ES-I3 (cell line): ENCODE measurements around the gene MTMR3.
A peak's percentile ranks its signal among the peaks of the same experiment; 100 is the strongest.

Source experiments
- H3K36me3 ChIP-seq: 2 replicates; pipeline ENCODE4 v1.6.1; 2013; ENCODE audit warnings: mild to moderate bottlenecking, low read length, control low read depth, moderate library complexity; ENCODE audit not compliant: insufficient read depth
- H3K4me1 ChIP-seq: 2 replicates; pipeline ENCODE4 v1.6.1; 2013; ENCODE audit warnings: mild to moderate bottlenecking, control low read depth, low read length; ENCODE audit not compliant: insufficient read depth
- H3K9ac ChIP-seq: 2 replicates; pipeline ENCODE4 v1.6.1; 2013; ENCODE audit warnings: low read depth, mild to moderate bottlenecking, low read length, moderate library complexity
- H3K9me3 ChIP-seq: 2 replicates; pipeline ENCODE4 v1.6.1; 2013; ENCODE audit warnings: mild to moderate bottlenecking, low read length, moderate library complexity; ENCODE audit not compliant: control insufficient read depth, insufficient read depth

The MTMR3 gene

DNA sequence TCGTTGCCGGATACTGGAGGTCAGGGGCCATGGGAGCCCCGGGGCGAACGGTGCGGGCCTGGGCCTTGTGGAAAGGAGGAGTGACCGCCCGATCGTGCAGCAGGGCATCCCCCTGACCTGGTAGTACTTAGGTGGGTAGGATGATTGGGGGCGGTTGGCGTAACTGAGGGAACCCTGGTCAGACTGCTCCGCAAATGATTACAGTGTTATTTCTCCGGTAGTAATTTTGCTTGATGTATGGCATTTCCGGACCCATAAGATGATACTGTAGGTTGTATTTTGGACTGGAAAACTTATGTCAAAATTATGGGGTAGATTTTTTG, 762 bp downstream of the MTMR3 start:
- Histone ChIP-seq H3K4me1 (peaks cover 8% of the 10 kb centered on the region), H3K9me3 (peaks cover 3% of the 10 kb centered on the region; the same call in 1 of the 2 replicates), H3K9ac (peak overlapping the region; percentile 85), H3K36me3 (no peaks in the 10 kb centered on the region)

DNA sequence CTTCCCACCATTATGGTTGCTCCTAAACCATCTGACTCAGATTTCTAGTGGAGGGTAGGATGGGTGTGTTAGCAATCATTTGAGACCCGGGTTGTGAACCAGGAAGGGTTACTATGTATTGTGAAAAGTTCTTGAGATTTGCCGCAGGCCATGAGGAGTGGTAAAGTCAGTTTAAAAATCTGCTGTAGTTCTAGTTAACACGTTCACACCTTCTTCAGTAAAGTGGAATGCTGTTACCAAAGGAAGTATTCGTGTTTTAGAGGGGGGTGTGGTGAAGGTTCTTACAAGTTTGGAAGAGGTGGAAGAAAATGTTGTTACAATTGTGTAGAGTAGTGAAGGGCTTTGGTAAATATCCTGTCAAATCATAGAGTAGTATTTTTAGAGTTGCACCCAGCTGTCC, 2.6 kb downstream of the MTMR3 start:
- no peaks in the 10 kb centered on the region for H3K9me3 ChIP-seq
- H3K4me1 ChIP-seq, result peaks cover 8% of the 10 kb centered on the region
- no peaks in the 10 kb centered on the region for H3K36me3 ChIP-seq
- H3K9ac ChIP-seq, result no peak overlapping the region

DNA sequence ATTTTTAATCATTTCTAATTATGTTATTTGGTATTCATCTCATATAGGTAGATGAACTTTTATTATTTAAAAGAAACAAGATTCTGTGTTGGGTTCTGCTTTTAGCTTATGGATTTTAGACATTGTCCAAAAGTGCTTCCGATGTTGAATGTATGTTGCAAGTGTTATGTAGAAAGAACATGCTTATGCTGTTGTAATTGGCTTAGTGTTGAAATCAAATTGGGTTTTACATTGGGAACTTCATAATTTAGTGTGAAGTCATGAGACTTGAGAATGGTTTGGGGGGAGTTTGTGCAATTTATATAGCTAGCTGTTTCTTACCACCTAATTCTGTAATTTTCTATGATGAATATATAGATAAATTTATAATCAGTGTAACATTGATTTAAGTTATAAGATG, 3.6 kb downstream of the MTMR3 start:
- Histone ChIP-seq H3K9me3 (no peaks in the 10 kb centered on the region), H3K9ac (no peak overlapping the region), H3K4me1 (peaks cover 8% of the 10 kb centered on the region), H3K36me3 (no peaks in the 10 kb centered on the region)

DNA sequence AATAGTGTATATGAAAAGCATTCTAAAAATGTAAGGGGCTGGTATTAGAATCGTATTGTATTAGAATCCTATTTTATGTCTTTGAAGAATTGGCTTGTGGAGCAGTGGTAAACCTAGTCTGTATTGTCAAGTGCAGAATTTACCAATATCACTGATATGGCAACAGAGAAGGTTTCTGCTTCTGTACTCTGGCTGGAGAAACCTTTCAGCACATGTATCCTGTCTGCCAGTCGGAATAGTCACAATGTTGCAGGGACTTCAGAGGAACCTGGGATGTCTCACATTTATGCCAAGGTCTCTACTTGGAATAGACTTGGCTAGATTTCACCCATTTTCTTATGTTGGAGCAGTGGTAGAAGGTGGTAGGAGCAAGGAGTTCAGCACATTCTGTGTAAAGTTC, 4.4 kb downstream of the MTMR3 start:
- peaks cover 8% of the 10 kb centered on the region for H3K4me1 ChIP-seq
- H3K9me3 ChIP-seq, result no peaks in the 10 kb centered on the region
- no peak overlapping the region for H3K9ac ChIP-seq
- H3K36me3 ChIP-seq, result no peaks in the 10 kb centered on the region

DNA sequence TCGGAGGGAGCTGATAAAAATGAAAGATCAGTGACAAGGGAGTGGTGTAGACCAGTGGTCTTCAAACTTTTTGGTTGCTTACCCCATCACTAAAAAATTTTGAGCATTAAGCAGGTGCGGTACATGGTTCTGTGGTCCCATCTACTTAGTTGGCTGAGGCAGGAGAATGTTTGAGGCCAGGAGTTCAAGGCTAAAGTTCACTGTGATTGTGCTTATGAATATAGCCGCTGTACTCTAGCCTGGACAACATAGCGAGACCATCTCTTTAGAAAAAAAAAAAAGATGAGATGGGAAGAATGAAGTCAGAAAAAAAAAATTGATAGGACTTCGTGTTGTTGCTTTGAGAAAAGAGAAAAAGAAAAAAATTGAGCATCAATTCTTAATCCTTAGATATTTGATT, 7.8 kb downstream of the MTMR3 start:
- Histone ChIP-seq H3K9me3 (no peaks in the 10 kb centered on the region), H3K36me3 (no peaks in the 10 kb centered on the region), H3K4me1 (no peaks in the 10 kb centered on the region), H3K9ac (no peak overlapping the region)

DNA sequence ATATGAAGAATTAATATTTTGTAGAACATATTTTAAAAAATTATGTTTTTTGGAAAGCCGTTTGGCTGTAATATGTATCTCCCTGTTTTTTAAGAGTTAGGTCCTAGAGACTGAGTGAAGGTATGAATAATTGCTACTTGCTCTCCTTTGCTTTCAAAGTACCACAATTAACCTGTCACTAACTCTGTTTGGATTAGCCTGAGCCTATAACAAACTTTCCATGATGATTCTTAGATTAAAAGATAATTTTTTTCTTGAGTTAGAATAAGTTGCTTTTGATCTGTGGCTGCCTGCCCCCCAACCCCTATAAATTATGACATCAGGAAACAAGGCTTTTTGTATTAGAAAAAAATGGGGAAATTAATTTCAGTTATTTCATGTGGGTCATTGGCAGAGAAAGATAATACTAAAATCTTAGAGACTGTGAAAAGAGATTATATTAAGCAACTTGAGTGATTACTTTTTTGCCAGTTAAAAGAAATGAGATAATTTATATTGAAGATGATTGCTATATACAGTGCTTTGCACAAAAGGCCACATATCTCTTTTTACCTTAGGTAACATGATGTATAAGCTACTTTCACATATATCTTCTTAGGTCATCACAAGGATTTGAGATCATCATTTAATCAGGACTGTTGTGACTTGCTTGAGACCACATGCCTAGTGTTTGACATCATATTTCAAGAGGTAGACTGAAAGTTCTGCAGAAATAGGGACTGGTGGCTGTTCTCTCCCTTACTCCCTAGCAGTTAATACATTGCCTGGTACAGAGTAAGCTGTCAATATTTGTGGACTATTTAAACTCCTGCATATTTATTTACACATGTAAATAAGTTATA, 9.6 kb downstream of the MTMR3 start:
- Histone ChIP-seq H3K36me3 (no peaks in the 10 kb centered on the region), H3K9me3 (no peaks in the 10 kb centered on the region), H3K4me1 (no peaks in the 10 kb centered on the region), H3K9ac (no peak overlapping the region)

DNA sequence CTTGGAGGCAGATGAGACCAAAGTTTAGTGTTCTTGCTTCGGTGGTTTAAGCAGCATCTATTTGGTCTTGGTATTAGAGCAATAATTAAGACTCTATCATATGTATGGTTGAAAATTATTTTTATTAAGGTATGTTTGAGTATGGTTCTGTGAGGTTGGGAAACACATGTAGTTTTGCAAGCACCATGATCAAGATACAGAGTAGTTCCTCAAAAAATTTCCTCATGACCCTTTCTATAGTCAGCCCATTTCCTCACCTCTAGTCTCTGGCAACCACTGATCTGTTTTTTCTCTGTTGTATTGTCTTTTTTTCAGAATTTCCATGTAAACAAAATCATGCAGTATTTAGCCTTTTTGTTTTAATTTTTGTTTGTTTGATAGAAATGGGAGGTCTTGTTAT, 18.4 kb downstream of the MTMR3 start:
- no peak overlapping the region for H3K9ac ChIP-seq
- no peaks in the 10 kb centered on the region for H3K36me3 ChIP-seq
- no peaks in the 10 kb centered on the region for H3K9me3 ChIP-seq
- H3K4me1 ChIP-seq, result no peaks in the 10 kb centered on the region

DNA sequence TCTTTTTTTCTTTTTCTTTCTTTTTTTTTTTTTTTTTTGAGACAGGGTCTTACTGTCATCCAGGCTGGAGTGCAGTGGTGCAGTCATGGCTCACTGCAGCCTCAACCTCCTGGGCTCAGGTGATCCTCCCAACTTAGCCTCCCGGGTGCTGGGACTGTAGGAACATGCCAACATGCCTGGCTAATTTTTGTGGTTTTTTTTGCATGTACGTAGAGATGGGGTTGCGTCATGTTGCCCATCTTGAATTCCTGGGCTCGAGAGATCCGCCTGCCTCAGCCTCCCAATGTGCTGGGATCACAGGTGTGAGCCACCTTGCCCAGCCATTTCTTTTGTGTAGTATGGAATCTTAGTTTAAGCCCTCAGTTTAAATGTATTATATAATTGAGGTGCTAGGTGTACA, 20.4 kb downstream of the MTMR3 start:
- Histone ChIP-seq H3K9ac (no peak overlapping the region), H3K4me1 (peaks cover 9% of the 10 kb centered on the region; the same call in 1 of the 2 replicates), H3K36me3 (no peaks in the 10 kb centered on the region), H3K9me3 (no peaks in the 10 kb centered on the region)

DNA sequence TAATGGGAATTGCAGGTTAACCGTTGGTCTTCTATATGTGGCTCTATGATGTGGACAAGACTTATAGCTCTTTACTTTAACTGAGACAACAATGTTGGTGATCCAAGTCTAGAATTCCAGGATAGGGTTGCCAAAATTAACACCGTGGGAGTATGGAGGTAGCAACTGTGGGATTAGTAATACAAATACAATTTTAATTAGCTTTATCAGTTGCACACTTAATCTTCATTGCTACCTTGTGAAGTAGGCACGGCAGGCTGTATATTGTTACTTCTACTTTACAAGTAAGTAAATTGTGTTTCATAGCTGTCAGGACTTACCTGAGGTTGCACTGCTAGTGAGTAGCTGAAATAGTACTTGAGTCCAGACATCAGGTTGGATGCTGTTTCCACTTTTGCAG, 21.0 kb downstream of the MTMR3 start:
- Histone ChIP-seq H3K9me3 (no peaks in the 10 kb centered on the region), H3K9ac (no peak overlapping the region), H3K36me3 (no peaks in the 10 kb centered on the region), H3K4me1 (peaks cover 9% of the 10 kb centered on the region; the same call in 1 of the 2 replicates)

DNA sequence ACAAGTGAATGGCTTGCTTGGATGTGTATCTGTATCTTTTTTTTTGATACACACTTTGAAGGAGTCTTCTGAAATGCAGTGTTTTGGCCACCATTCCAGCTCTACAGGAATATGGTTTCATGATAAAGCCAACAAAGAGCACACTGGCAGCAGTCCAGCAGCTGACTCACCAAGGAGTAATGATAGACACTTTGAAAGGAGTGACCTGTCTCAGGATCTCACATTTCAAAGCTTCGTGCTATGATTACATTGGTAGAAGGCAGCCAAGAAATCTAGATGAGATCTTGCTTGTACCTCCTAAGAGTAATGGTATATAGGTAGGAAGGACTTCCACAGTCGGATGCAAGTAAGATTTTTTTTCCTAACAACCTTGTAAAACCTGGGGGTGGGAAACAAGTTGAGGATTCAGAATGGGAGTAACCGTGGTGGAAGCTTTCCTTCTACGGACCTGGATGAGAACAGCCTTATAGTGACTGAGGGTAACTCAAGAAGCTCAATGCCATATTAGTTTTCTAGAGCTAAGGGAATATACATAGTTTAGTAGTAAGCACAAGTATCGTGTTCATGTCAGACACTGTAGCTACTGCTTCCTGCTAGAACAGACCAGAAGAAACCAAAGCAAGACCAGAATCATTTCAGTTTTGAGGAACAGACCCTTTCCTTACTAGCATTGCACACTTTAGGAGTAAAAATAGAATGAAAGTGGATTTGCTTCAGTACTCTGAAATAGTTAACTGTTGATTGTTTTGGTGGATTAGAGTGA, 25.0 kb downstream of the MTMR3 start:
- no peaks in the 10 kb centered on the region for H3K36me3 ChIP-seq
- H3K9ac ChIP-seq, result no peak overlapping the region

DNA sequence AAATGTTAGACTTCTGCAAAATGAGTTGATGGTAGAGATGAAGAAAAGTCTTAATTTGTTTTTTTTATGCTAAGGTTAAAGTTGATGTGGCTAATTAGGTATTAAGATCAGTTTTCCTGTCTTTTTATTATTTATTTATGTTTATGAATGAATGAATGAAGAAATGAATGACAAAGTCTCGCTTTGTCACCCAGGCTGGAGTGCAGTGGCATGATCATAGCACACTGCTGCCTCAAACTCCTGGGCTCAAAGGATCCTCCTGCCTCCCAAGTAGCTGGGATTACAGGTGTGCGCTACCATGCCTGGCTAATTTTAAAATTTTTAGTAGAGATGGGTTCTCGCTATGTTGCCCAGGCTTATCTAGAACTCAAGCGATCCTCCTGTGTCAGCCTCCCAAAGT, 29.2 kb downstream of the MTMR3 start:
- peaks cover 31% of the 10 kb centered on the region for H3K4me1 ChIP-seq
- no peak overlapping the region for H3K9ac ChIP-seq
- no peaks in the 10 kb centered on the region for H3K36me3 ChIP-seq
- H3K9me3 ChIP-seq, result no peaks in the 10 kb centered on the region

More for the DNA sequence above, 25.0 kb downstream of the MTMR3 start:
- Histone ChIP-seq H3K4me1 (peaks cover 14% of the 10 kb centered on the region; the same call in 1 of the 2 replicates), H3K9me3 (no peaks in the 10 kb centered on the region)

DNA sequence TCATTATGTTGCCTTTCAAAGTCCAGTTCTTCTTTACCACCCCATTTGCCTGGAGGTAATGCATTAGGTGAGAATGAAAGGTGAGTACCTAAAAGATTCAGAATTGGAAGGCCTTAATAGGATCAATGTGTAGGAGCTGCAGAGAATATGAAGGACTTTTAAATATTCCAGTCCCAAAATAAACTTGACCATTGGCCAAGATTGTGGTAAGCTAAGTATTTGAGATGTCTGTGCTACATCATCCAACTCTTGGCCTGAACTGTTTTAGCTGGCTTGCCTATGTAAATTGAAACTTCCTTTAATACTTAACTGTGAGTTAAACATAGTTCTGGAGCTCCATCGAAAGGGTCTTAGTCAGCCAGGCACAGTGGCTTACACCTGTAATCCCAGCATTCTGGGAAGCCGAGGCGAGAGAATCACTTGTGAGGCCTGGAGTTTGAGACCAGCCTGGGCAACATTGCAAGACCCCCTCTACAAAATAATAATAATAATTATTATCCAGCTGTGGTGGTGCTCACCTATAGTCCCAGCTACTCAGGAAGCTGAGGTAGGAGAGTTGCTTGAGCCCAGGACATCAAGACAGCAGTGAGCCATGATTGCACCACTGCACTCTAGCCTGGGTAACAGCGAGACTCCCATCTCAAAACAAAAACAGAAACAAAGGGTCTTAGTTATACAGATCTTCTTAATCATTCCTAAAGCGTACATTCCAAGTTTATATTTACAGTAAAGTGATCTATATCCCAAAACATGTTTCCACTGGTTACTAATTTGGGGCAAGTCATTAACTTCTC, 29.8 kb downstream of the MTMR3 start:
- Histone ChIP-seq H3K9ac (no peak overlapping the region), H3K4me1 (peaks cover 33% of the 10 kb centered on the region), H3K9me3 (no peaks in the 10 kb centered on the region), H3K36me3 (no peaks in the 10 kb centered on the region)

DNA sequence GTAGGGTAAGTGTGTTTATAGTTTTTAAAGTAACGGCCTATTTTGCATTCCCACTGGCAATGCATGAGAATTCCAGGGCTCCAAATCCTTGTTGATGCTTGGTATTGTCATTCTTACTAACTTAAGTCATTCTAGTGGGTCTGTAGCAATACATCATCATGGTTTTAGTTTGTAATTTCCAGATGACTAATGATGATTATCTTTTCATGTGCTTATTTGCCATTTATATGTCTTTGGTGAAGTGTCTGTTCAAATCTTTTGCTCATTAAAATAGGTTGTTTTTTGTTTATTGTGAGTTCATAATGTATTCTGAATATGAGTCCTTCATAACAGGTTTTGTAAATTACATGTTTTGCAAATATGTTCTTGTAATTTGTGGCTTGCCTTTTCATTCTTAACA, 31.2 kb downstream of the MTMR3 start:
- Histone ChIP-seq H3K4me1 (peaks cover 35% of the 10 kb centered on the region), H3K9ac (peak overlapping the region; percentile 19; the same call in 1 of the 2 replicates), H3K36me3 (no peaks in the 10 kb centered on the region), H3K9me3 (no peaks in the 10 kb centered on the region)

DNA sequence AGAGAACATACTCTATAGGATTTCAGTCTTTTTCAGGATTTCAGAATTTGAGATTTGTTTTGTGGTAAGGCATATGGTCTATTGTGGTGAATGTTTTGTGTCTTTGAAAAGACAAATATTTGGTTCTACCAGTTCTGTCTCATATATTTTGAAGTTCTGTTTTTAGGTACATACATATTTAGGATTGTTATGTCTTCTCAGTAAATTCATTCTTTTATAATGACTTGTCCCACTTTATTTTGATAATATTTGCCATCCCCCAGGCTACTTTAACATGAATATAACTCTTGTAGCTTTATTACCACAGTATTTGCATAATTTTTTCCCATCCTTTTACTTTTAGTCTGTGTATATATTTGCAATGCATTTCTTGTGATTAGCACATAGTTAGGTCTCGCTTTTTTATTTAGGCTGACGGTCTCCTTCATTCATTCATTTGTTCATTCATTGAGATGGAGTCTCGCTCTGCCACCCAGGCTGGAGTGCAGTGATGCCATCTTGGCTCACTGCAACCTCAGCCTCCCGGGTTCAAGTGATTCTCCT, 32.1 kb downstream of the MTMR3 start:
- Histone ChIP-seq H3K9me3 (no peaks in the 10 kb centered on the region), H3K9ac (no peak overlapping the region), H3K4me1 (peaks cover 36% of the 10 kb centered on the region), H3K36me3 (no peaks in the 10 kb centered on the region)
